ENCODE data around the gene RPS25.

The RPS25 gene

DNA sequence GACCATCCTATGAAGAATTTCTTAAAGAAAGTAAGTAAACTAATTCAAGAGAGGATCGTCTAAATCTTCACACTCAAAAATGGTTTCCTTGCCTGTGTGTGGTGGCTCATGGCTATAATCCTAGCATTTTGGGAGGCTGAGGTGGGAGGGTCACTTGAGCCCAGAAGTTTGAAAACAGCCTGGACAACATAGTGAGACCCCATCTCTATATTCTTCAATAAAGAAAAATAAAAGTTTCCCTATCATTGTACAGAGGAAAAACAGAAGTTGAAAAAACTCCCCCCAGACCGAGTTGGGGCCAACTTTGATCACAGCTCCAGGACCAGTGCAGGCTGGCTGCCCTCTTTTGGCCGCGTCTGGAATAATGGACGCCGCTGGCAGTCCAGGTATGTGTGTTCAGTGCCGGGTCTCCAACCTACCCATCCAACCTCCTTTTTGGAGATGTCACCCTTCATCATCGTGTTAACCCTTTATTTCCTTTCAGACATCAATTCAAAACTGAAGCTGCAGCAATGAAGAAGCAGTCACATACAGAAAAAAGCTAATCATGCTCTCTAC, 3.0 kb downstream of the RPS25 start:
- H3F3A ChIP-seq (ENCODE audit: control insufficient read depth, insufficient read depth): peaks cover 61% of the 10 kb centered on the region
- peaks cover 49% of the 10 kb centered on the region for H3K79me2 ChIP-seq (ENCODE audit: control insufficient read depth, low read length)
- peaks cover 71% of the 10 kb centered on the region for H3K36me3 ChIP-seq (ENCODE audit: control insufficient read depth, low read length)

DNA sequence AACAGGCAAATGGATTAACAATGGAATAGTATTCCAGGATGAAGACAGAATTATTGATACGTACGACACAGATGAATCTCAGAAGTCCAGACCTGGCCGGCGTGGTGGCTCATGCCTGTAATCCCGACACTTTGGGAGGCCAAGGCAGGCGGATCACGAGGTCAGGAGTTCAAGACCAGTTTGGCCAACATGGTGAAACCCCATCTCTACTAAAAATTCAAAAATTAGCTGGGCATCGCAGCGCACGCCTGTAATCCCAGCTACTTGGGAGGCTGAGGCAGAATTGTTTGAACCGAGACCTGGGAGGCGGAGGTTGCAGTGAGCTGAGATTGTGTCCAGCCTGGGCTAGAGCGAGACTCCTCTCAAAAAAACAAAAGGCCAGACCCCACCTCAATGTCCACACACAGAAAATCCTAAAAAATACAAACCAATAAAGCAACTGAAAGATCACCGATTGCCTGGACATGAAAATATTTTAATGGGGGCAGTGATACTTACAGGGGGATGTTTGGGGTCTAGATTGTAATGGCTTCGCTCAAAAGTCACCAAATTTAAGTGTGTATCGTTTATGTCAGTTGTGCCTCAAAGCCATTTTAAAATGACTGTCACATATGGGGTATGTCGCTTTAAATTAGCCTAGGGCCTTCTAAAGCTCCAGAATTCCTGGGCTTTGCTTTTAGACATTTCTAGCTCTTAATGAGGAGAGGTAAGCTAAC, 3.8 kb downstream of the RPS25 start:
- H3F3A ChIP-seq (ENCODE audit: control insufficient read depth, insufficient read depth): peaks cover 64% of the 10 kb centered on the region
- peaks cover 6% of the 10 kb centered on the region; the same call in 1 of the 2 replicates for H4K20me1 ChIP-seq (ENCODE audit: control insufficient read depth, insufficient read depth, low read depth, low read length)
- peaks cover 16% of the 10 kb centered on the region for H3K4me1 ChIP-seq (ENCODE audit: control insufficient read depth, low read length)
- H3K9me2 ChIP-seq (replicated peaks; ENCODE audit: control insufficient read depth, low read length): no peaks in the 10 kb centered on the region
- peaks cover 41% of the 10 kb centered on the region for H3K79me2 ChIP-seq (ENCODE audit: control insufficient read depth, low read length)
- H3K27me3 ChIP-seq (ENCODE audit: control insufficient read depth, low read length): peaks cover 3% of the 10 kb centered on the region; the same call in 1 of the 2 replicates
- no peak overlapping the region for H3K4me3 ChIP-seq (ENCODE audit: low read length)
- H3K27ac ChIP-seq (ENCODE audit: low read depth, low read length): no peak overlapping the region
- H3K9me3 ChIP-seq (ENCODE audit: control insufficient read depth, insufficient read depth, low read length): no peaks in the 10 kb centered on the region
- TF ChIP-seq, protein P1, sequence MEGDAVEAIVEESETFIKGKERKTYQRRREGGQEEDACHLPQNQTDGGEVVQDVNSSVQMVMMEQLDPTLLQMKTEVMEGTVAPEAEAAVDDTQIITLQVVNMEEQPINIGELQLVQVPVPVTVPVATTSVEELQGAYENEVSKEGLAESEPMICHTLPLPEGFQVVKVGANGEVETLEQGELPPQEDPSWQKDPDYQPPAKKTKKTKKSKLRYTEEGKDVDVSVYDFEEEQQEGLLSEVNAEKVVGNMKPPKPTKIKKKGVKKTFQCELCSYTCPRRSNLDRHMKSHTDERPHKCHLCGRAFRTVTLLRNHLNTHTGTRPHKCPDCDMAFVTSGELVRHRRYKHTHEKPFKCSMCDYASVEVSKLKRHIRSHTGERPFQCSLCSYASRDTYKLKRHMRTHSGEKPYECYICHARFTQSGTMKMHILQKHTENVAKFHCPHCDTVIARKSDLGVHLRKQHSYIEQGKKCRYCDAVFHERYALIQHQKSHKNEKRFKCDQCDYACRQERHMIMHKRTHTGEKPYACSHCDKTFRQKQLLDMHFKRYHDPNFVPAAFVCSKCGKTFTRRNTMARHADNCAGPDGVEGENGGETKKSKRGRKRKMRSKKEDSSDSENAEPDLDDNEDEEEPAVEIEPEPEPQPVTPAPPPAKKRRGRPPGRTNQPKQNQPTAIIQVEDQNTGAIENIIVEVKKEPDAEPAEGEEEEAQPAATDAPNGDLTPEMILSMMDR (IDR thresholded peaks at IDR 0.05; ENCODE audit: low read depth, low read length, poor library complexity, severe bottlenecking): no peak
- TF ChIP-seq EZH2phosphoT487 (IDR thresholded peaks at IDR 0.05; ENCODE audit: borderline replicate concordance, low read length): no peak
- H3K4me2 ChIP-seq (ENCODE audit: low read length): no peak overlapping the region
- peaks cover 73% of the 10 kb centered on the region for H3K36me3 ChIP-seq (ENCODE audit: control insufficient read depth, low read length)

More for the DNA sequence above, 3.0 kb downstream of the RPS25 start:
- Histone ChIP-seq H3K9me3 (ENCODE audit: control insufficient read depth, insufficient read depth, low read length) (no peaks in the 10 kb centered on the region), H3K27ac (ENCODE audit: low read depth, low read length) (no peak overlapping the region), H3K4me3 (ENCODE audit: low read length) (no peak overlapping the region), H3K4me2 (ENCODE audit: low read length) (no peak overlapping the region), H3K4me1 (ENCODE audit: control insufficient read depth, low read length) (peaks cover 22% of the 10 kb centered on the region), H4K20me1 (ENCODE audit: control insufficient read depth, insufficient read depth, low read depth, low read length) (peaks cover 6% of the 10 kb centered on the region; the same call in 1 of the 2 replicates), H3K27me3 (ENCODE audit: control insufficient read depth, low read length) (peaks cover 3% of the 10 kb centered on the region; the same call in 1 of the 2 replicates), H3K9me2 (replicated peaks; ENCODE audit: control insufficient read depth, low read length) (no peaks in the 10 kb centered on the region)
- TF ChIP-seq EZH2phosphoT487 (IDR thresholded peaks at IDR 0.05; ENCODE audit: borderline replicate concordance, low read length): no peak
- TF ChIP-seq, protein P1 (IDR thresholded peaks at IDR 0.05; ENCODE audit: low read depth, low read length, poor library complexity, severe bottlenecking): no peak

DNA sequence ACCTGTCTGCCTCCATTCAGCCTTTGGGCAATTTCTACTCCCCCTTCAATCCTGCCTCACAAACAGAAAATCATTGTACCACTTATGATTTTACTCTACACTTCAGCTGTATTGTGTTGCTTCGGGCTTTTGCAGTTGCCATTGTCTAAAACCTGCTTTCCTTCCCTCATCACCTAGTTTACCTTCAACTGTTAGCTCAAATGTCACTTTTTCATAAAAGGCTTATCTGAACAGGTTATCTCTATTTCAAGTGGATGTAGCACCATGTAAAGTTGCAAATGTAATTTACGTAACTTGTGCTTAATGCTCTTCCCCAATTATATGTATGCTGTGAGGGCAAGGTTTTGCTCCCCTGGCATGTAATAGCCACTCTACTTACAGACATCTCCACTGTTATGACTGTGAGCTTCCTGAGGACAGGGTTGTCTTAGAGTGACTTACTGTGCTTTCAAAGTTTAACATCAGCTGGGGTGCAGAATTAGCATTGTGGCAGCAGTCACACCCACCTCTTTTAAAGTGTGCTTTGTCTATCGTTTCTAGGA, 5.4 kb downstream of the RPS25 start:
- no peak for TF ChIP-seq EZH2phosphoT487 (IDR thresholded peaks at IDR 0.05; ENCODE audit: borderline replicate concordance, low read length)
- TF ChIP-seq, protein P1 (IDR thresholded peaks at IDR 0.05; ENCODE audit: low read depth, low read length, poor library complexity, severe bottlenecking): no peak
- H3K79me2 ChIP-seq (ENCODE audit: control insufficient read depth, low read length): peaks cover 28% of the 10 kb centered on the region
- H3K4me3 ChIP-seq (ENCODE audit: low read length): no peak overlapping the region
- no peak overlapping the region for H3K27ac ChIP-seq (ENCODE audit: low read depth, low read length)
- H3K9me2 ChIP-seq (replicated peaks; ENCODE audit: control insufficient read depth, low read length): no peaks in the 10 kb centered on the region
- peaks cover 6% of the 10 kb centered on the region; the same call in 1 of the 2 replicates for H4K20me1 ChIP-seq (ENCODE audit: control insufficient read depth, insufficient read depth, low read depth, low read length)
- no peak overlapping the region for H3K4me2 ChIP-seq (ENCODE audit: low read length)
- peaks cover 62% of the 10 kb centered on the region for H3F3A ChIP-seq (ENCODE audit: control insufficient read depth, insufficient read depth)
- H3K36me3 ChIP-seq (ENCODE audit: control insufficient read depth, low read length): peaks cover 64% of the 10 kb centered on the region
- no peaks in the 10 kb centered on the region for H3K9me3 ChIP-seq (ENCODE audit: control insufficient read depth, insufficient read depth, low read length)
- H3K27me3 ChIP-seq (ENCODE audit: control insufficient read depth, low read length): no peaks in the 10 kb centered on the region
- H3K4me1 ChIP-seq (ENCODE audit: control insufficient read depth, low read length): peaks cover 12% of the 10 kb centered on the region

Measured in DOHH2 (cell line).